Measurements from ENCODE around the gene C2orf69. TPM values are rescaled to one million over a fixed set of nuclear protein-coding genes. Genes with fewer than 3 reads are reported as not detected.

C2orf69 gene
- total and polyA plus RNA-seq, 2 donors (not counting 1 experiment from before 2014, with no cell fraction given): 3.7 to 12.9 TPM

GRCh38 chr2:199932312-199932855, 21.3 kb downstream of the C2orf69 start:
- no CpG with 5 or more reads among the region's 4 CpGs for WGBS (ENCODE audit: insufficient coverage)
- Mint-ChIP-seq H3K4me3 (no peak overlapping the region), H3K9me3 (ENCODE audit: insufficient read depth) (no peaks in the 10 kb centered on the region), H3K27me3 (no peaks in the 10 kb centered on the region), H3K27ac (peak overlapping the region; percentile 1), H3K4me1 (no peaks in the 10 kb centered on the region)
- TF ChIP-seq CTCF (IDR thresholded peaks at IDR 0.05): no peak
- no peak for TF ChIP-seq EZH2 (IDR thresholded peaks at IDR 0.05; ENCODE audit: borderline replicate concordance, insufficient read depth, low read depth, low read length, poor library complexity, severe bottlenecking)
- H4K20me1 ChIP-seq (ENCODE audit: control insufficient read depth, insufficient read depth, low read length, poor library complexity, severe bottlenecking): no peaks in the 10 kb centered on the region
- intact Hi-C loops (cut with micrococcal nuclease): no loop called here
- no peak overlapping the region for H3K4me2 ChIP-seq (replicated peaks; ENCODE audit: low read depth, low read length, poor library complexity, severe bottlenecking)
- no peaks in the 10 kb centered on the region for H3K9me3 ChIP-seq (ENCODE audit: control extremely low read depth in 1 of 3, control insufficient read depth in 2 of 3, insufficient read depth in 1 of 3, low read length in 2 of 3)
- no peak overlapping the region for H3K9ac ChIP-seq (ENCODE audit: low read length)
- no peak for DNase-seq
- no peaks in the 10 kb centered on the region for H3K27me3 ChIP-seq (replicated peaks in 1 of 4; ENCODE audit: control extremely low read depth in 1 of 4, control insufficient read depth in 3 of 4, insufficient read depth in 4 of 4, low read length in 3 of 4)
- H3K4me1 ChIP-seq (ENCODE audit: control insufficient read depth in 2 of 2, insufficient read depth in 2 of 2, low read length in 2 of 2): no peaks in the 10 kb centered on the region
- CTCF ChIA-PET: no interaction called here
- no peak overlapping the region for H2AFZ ChIP-seq (ENCODE audit: insufficient read depth, low read depth, low read length, poor library complexity, severe bottlenecking)
- POLR2A ChIA-PET: no interaction called here
- no peak overlapping the region for H3K4me3 ChIP-seq (ENCODE audit: control extremely low read depth in 1 of 5, extremely low read depth in 1 of 5, insufficient read depth in 1 of 5, low read depth in 2 of 5, low read length in 4 of 5)
- H3K79me2 ChIP-seq (ENCODE audit: control insufficient read depth, insufficient read depth, low read length): no peaks in the 10 kb centered on the region
- no peak for ATAC-seq (ENCODE audit: low read depth)
- peaks cover 13 to 15% of the 10 kb centered on the region in 2 experiments for H3K36me3 ChIP-seq (replicated peaks in 1 of 2; ENCODE audit: control extremely low read depth in 1 of 2, control insufficient read depth in 1 of 2, extremely low read depth in 1 of 2, insufficient read depth in 2 of 2, low read length in 1 of 2)
- H3K27ac ChIP-seq (ENCODE audit: low read length in 2 of 2): no peak overlapping the region

DNA sequence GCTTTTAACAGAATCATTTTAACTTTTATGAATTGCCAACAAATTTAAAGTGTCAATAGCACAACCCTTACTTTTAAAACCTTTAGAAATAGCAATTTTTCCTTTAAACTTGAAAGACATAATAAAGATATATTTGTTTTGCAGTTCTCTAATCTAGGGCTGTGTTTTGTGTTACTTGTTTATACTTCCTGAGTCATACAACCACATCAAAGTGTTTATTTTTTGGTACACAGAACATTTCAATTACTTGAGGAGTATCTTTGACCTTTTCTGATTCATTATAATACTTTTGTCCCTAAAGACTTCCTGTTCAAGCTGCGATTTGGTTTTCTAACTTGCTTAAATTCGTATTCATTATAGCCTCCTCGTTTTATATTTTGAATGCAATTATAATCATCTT, 22.4 kb downstream of the C2orf69 start:
- Histone ChIP-seq H3K9ac (ENCODE audit: low read length) (no peak overlapping the region), H3K4me1 (ENCODE audit: control insufficient read depth in 2 of 2, insufficient read depth in 2 of 2, low read length in 2 of 2) (no peaks in the 10 kb centered on the region), H3K27ac (ENCODE audit: low read length in 2 of 2) (no peak overlapping the region), H4K20me1 (ENCODE audit: control insufficient read depth, insufficient read depth, low read length, poor library complexity, severe bottlenecking) (no peaks in the 10 kb centered on the region), H3K4me2 (replicated peaks; ENCODE audit: low read depth, low read length, poor library complexity, severe bottlenecking) (no peak overlapping the region), H3K4me3 (ENCODE audit: control extremely low read depth in 1 of 5, extremely low read depth in 1 of 5, insufficient read depth in 1 of 5, low read depth in 2 of 5, low read length in 4 of 5) (no peak overlapping the region), H3K9me3 (ENCODE audit: control extremely low read depth in 1 of 3, control insufficient read depth in 2 of 3, insufficient read depth in 1 of 3, low read length in 2 of 3) (no peaks in the 10 kb centered on the region), H3K36me3 (replicated peaks in 1 of 2; ENCODE audit: control extremely low read depth in 1 of 2, control insufficient read depth in 1 of 2, extremely low read depth in 1 of 2, insufficient read depth in 2 of 2, low read length in 1 of 2) (peaks cover 13 to 17% of the 10 kb centered on the region in 2 experiments), H3K27me3 (replicated peaks in 1 of 4; ENCODE audit: control extremely low read depth in 1 of 4, control insufficient read depth in 3 of 4, insufficient read depth in 4 of 4, low read length in 3 of 4) (no peaks in the 10 kb centered on the region), H2AFZ (ENCODE audit: insufficient read depth, low read depth, low read length, poor library complexity, severe bottlenecking) (no peak overlapping the region), H3K79me2 (ENCODE audit: control insufficient read depth, insufficient read depth, low read length) (no peaks in the 10 kb centered on the region)
- Mint-ChIP-seq H3K9me3 (ENCODE audit: insufficient read depth) (no peaks in the 10 kb centered on the region), H3K27ac (no peak overlapping the region), H3K4me1 (no peaks in the 10 kb centered on the region), H3K27me3 (no peaks in the 10 kb centered on the region), H3K4me3 (no peak overlapping the region)
- ChIA-PET CTCF (interaction anchor here (1.4 kb wide), 1 partner anchor 11 kb away, joined by 3 read pairs; no protein-coding TSS in a partner anchor), POLR2A (no interaction called here)
- no CpG with 5 or more reads among the region's 3 CpGs for WGBS (ENCODE audit: insufficient coverage)
- intact Hi-C loops (cut with micrococcal nuclease): no loop called here
- TF ChIP-seq CTCF (IDR thresholded peaks at IDR 0.05): no peak
- TF ChIP-seq EZH2 (IDR thresholded peaks at IDR 0.05; ENCODE audit: borderline replicate concordance, insufficient read depth, low read depth, low read length, poor library complexity, severe bottlenecking): no peak
- DNase-seq (no peak), ATAC-seq (ENCODE audit: low read depth) (no peak)

All from B cell (primary cell).